ENCODE results near the gene USP20.

USP20 gene

DNA sequence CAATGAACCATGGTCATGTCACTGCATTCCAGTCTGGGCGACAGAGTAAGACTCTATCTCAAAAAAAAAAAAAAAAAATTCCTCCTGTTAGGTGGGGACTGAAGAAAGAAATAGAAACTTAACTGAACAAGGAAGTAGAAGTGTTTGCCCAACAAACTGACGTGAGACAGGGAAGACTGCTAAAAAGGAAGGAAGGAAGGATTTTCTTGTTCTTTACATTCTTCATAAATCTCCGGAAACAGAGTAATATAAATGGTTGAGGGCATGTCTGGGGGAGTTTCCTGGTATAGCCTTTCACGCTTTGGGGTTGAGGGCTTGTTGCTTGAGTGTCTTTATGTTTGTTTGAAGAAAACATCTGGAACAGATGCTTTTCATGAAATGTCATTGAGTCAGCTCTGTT, 29.2 kb upstream of the USP20 start:
- TF ChIP-seq, protein P1, sequence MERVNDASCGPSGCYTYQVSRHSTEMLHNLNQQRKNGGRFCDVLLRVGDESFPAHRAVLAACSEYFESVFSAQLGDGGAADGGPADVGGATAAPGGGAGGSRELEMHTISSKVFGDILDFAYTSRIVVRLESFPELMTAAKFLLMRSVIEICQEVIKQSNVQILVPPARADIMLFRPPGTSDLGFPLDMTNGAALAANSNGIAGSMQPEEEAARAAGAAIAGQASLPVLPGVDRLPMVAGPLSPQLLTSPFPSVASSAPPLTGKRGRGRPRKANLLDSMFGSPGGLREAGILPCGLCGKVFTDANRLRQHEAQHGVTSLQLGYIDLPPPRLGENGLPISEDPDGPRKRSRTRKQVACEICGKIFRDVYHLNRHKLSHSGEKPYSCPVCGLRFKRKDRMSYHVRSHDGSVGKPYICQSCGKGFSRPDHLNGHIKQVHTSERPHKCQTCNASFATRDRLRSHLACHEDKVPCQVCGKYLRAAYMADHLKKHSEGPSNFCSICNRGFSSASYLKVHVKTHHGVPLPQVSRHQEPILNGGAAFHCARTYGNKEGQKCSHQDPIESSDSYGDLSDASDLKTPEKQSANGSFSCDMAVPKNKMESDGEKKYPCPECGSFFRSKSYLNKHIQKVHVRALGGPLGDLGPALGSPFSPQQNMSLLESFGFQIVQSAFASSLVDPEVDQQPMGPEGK (CRISPR knock-in tag; IDR thresholded peaks at IDR 0.05; ENCODE audit: borderline replicate concordance): no peak
- TF ChIP-seq OSR1 (CRISPR knock-in tag; IDR thresholded peaks at IDR 0.05) (no peak), ZFP3 (CRISPR knock-in tag; IDR thresholded peaks at IDR 0.05) (no peak), ZNF565 (CRISPR knock-in tag; conservative IDR thresholded peaks at IDR 0.05; ENCODE audit: low read depth) (no peak), BACH2 (CRISPR knock-in tag; IDR thresholded peaks at IDR 0.05; ENCODE audit: borderline replicate concordance) (no peak), ISL1 (CRISPR knock-in tag; IDR thresholded peaks at IDR 0.05) (no peak), ZC3H10 (CRISPR knock-in tag; IDR thresholded peaks at IDR 0.05) (no peak), ZNF8 (CRISPR knock-in tag; IDR thresholded peaks at IDR 0.05) (no peak), PPARA (CRISPR knock-in tag; IDR thresholded peaks at IDR 0.05; ENCODE audit: borderline replicate concordance) (no peak), TCF4 (CRISPR knock-in tag; IDR thresholded peaks at IDR 0.05; ENCODE audit: borderline replicate concordance) (no peak)
- TF ChIP-seq, protein P2, sequence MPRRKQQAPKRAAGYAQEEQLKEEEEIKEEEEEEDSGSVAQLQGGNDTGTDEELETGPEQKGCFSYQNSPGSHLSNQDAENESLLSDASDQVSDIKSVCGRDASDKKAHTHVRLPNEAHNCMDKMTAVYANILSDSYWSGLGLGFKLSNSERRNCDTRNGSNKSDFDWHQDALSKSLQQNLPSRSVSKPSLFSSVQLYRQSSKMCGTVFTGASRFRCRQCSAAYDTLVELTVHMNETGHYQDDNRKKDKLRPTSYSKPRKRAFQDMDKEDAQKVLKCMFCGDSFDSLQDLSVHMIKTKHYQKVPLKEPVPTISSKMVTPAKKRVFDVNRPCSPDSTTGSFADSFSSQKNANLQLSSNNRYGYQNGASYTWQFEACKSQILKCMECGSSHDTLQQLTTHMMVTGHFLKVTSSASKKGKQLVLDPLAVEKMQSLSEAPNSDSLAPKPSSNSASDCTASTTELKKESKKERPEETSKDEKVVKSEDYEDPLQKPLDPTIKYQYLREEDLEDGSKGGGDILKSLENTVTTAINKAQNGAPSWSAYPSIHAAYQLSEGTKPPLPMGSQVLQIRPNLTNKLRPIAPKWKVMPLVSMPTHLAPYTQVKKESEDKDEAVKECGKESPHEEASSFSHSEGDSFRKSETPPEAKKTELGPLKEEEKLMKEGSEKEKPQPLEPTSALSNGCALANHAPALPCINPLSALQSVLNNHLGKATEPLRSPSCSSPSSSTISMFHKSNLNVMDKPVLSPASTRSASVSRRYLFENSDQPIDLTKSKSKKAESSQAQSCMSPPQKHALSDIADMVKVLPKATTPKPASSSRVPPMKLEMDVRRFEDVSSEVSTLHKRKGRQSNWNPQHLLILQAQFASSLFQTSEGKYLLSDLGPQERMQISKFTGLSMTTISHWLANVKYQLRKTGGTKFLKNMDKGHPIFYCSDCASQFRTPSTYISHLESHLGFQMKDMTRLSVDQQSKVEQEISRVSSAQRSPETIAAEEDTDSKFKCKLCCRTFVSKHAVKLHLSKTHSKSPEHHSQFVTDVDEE (CRISPR knock-in tag; IDR thresholded peaks at IDR 0.05): no peak
- TF ChIP-seq, protein P3, sequence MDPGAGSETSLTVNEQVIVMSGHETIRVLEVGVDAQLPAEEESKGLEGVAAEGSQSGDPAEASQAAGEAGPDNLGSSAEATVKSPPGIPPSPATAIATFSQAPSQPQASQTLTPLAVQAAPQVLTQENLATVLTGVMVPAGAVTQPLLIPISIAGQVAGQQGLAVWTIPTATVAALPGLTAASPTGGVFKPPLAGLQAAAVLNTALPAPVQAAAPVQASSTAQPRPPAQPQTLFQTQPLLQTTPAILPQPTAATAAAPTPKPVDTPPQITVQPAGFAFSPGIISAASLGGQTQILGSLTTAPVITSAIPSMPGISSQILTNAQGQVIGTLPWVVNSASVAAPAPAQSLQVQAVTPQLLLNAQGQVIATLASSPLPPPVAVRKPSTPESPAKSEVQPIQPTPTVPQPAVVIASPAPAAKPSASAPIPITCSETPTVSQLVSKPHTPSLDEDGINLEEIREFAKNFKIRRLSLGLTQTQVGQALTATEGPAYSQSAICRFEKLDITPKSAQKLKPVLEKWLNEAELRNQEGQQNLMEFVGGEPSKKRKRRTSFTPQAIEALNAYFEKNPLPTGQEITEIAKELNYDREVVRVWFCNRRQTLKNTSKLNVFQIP (CRISPR knock-in tag; IDR thresholded peaks at IDR 0.05; ENCODE audit: borderline replicate concordance, low read depth): no peak
- TF ChIP-seq, protein P4, sequence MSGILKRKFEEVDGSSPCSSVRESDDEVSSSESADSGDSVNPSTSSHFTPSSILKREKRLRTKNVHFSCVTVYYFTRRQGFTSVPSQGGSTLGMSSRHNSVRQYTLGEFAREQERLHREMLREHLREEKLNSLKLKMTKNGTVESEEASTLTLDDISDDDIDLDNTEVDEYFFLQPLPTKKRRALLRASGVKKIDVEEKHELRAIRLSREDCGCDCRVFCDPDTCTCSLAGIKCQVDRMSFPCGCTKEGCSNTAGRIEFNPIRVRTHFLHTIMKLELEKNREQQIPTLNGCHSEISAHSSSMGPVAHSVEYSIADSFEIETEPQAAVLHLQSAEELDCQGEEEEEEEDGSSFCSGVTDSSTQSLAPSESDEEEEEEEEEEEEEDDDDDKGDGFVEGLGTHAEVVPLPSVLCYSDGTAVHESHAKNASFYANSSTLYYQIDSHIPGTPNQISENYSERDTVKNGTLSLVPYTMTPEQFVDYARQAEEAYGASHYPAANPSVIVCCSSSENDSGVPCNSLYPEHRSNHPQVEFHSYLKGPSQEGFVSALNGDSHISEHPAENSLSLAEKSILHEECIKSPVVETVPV (CRISPR knock-in tag; IDR thresholded peaks at IDR 0.05): no peak
- ATAC-seq: no peak

DNA sequence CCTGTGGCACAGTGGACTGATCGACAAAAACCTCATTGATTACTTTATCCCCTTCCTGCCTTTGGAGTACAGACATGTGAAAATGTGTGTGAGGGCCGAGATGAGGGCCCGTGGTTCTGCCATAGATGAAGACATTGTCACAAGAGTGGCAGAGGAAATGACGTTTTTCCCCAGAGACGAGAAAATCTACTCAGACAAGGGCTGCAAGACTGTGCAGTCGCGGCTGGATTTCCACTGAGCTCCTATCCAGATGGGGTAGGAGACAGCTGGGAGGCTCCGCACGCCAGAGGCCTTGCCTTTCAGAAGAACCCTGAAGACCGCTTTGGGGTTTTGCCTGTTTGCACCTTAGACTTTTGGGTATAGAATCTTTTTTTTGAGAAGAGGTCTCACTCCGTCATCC, 25.9 kb upstream of the USP20 start:
- TF ChIP-seq TOX (CRISPR knock-in tag; IDR thresholded peaks at IDR 0.05; ENCODE audit: borderline replicate concordance) (no peak), PPARA (CRISPR knock-in tag; IDR thresholded peaks at IDR 0.05; ENCODE audit: borderline replicate concordance) (no peak)
- no peak for ATAC-seq

DNA sequence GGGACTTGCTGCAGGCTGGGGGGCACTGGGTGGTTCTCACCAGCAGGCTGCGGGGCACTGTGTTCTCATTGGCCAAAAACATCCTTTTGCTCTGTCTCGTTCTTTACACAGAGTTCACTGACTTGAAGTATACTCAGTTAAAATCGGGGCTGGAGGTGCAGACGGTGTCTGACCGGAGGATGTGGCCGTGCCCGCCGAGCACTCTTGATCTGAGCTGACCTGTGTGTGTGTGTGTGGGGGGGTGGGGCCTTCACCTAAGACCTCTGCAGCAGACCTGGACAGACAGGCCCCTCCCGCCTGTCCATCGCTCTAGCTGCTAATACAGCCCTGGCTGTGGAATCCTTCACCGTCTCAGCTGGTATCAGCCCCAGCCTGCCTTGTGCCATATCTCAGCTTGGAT, 25.1 kb upstream of the USP20 start:
- no peak for TF ChIP-seq ZFP30 (CRISPR knock-in tag; IDR thresholded peaks at IDR 0.05)
- TF ChIP-seq ISL1 (CRISPR knock-in tag; IDR thresholded peaks at IDR 0.05): no peak
- TF ChIP-seq, protein P2 (CRISPR knock-in tag; IDR thresholded peaks at IDR 0.05): no peak
- TF ChIP-seq, protein P5, sequence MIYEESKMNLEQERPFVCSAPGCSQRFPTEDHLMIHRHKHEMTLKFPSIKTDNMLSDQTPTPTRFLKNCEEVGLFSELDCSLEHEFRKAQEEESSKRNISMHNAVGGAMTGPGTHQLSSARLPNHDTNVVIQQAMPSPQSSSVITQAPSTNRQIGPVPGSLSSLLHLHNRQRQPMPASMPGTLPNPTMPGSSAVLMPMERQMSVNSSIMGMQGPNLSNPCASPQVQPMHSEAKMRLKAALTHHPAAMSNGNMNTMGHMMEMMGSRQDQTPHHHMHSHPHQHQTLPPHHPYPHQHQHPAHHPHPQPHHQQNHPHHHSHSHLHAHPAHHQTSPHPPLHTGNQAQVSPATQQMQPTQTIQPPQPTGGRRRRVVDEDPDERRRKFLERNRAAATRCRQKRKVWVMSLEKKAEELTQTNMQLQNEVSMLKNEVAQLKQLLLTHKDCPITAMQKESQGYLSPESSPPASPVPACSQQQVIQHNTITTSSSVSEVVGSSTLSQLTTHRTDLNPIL (CRISPR knock-in tag; IDR thresholded peaks at IDR 0.05; ENCODE audit: low read depth): no peak
- no peak for TF ChIP-seq OSR1 (CRISPR knock-in tag; IDR thresholded peaks at IDR 0.05)
- TF ChIP-seq, protein P1 (CRISPR knock-in tag; IDR thresholded peaks at IDR 0.05; ENCODE audit: borderline replicate concordance): no peak
- TF ChIP-seq ZFP3 (CRISPR knock-in tag; IDR thresholded peaks at IDR 0.05): no peak
- no peak for TF ChIP-seq ZNF8 (CRISPR knock-in tag; IDR thresholded peaks at IDR 0.05)
- ATAC-seq: peak; percentile 5; the same call in 2 of the 3 replicates
